Measurements from ENCODE around the gene POPDC2. TPM values are rescaled to one million over a fixed set of nuclear protein-coding genes. Genes with fewer than 3 reads are reported as not detected.
"Not testable (repeated sequence)": the region's sequence is repeated elsewhere in the genome, so short reads cannot be mapped to it uniquely, and the experiment has no call there.

The POPDC2 gene
- total RNA-seq, 2 experiments from 2014 or later, result 1.3 to 2.1 TPM

- H3K4me1 Mint-ChIP-seq (ENCODE audit: low read depth), result no peaks in the 10 kb centered on the region
- POLR2A ChIA-PET, result no interaction called here
- intact Hi-C loops (cut with micrococcal nuclease), result no loop called here
- TF ChIP-seq CTCF (IDR thresholded peaks at IDR 0.05), result peak; percentile 67
- ATAC-seq (no peak), DNase-seq (no peak)
- no peaks in the 10 kb centered on the region for H3K9me3 Mint-ChIP-seq
- peaks cover 4% of the 10 kb centered on the region for H3K27me3 Mint-ChIP-seq
- no peak overlapping the region for H3K27ac Mint-ChIP-seq
- CTCF ChIA-PET, result interaction anchor here (0.7 to 3.8 kb wide), 13 partner anchors 9 to 293 kb away, joined by 3 to 31 read pairs (median 4); partner anchors contain the start of gene CFAP91
- H3K36me3 Mint-ChIP-seq (ENCODE audit: low read depth), result no peaks in the 10 kb centered on the region
- H3K4me3 Mint-ChIP-seq, result no peak overlapping the region
These were observed 29.8 kb upstream of the POPDC2 start for GRCh38 chr3:119690043-119690656.

- H3K4me1 Mint-ChIP-seq (ENCODE audit: low read depth), result no peaks in the 10 kb centered on the region
- H3K27me3 Mint-ChIP-seq, result peaks cover 3% of the 10 kb centered on the region
- H3K4me3 Mint-ChIP-seq, result no peak overlapping the region
- TF ChIP-seq CTCF (IDR thresholded peaks at IDR 0.05), result no peak
- no peak for ATAC-seq
- H3K27ac Mint-ChIP-seq, result no peak overlapping the region
- POLR2A ChIA-PET, result no interaction called here
- CTCF ChIA-PET, result interaction anchor here (0.9 kb wide), 1 partner anchor 13 kb away, joined by 3 read pairs; no protein-coding TSS in a partner anchor
- no peak for DNase-seq
- intact Hi-C loops (cut with micrococcal nuclease), result no loop called here
- no peaks in the 10 kb centered on the region for H3K9me3 Mint-ChIP-seq
- no peaks in the 10 kb centered on the region for H3K36me3 Mint-ChIP-seq (ENCODE audit: low read depth)
These were observed 23.0 kb upstream of the POPDC2 start for GRCh38 chr3:119683421-119683820.

- DNase-seq, result no peak
- Mint-ChIP-seq H3K27me3 (no peaks in the 10 kb centered on the region), H3K27ac (no peak overlapping the region), H3K9me3 (no peaks in the 10 kb centered on the region), H3K4me3 (no peak overlapping the region), H3K36me3 (ENCODE audit: low read depth) (peaks cover 5% of the 10 kb centered on the region), H3K4me1 (ENCODE audit: low read depth) (peaks cover 8% of the 10 kb centered on the region)
- CTCF ChIA-PET, result interaction anchor here (0.6 to 3.2 kb wide), 25 partner anchors 8 to 799 kb away, joined by 3 to 31 read pairs (median 4); partner anchors contain the start of genes ADPRH, TEX55, TIMMDC1 and TMEM39A
- ATAC-seq, result no peak
- POLR2A ChIA-PET, result interaction anchor here (0.9 to 1.0 kb wide), 2 partner anchors 13 to 359 kb away, joined by 3 read pairs; no protein-coding TSS in a partner anchor
- intact Hi-C loops (cut with micrococcal nuclease), result no loop called here
- TF ChIP-seq CTCF (IDR thresholded peaks at IDR 0.05), result peak; percentile 46
These were observed 20.9 kb upstream of the POPDC2 start for GRCh38 chr3:119681279-119681678.

- intact Hi-C loops (cut with micrococcal nuclease), result loop anchor here (10.0 kb wide), 2 partner anchors 215 to 385 kb away; partner anchors contain the start of genes ARHGAP31, POGLUT1 and TMEM39A
- Mint-ChIP-seq H3K27me3 (no peaks in the 10 kb centered on the region), H3K27ac (no peak overlapping the region), H3K4me3 (no peak overlapping the region), H3K36me3 (ENCODE audit: low read depth) (peaks cover 18% of the 10 kb centered on the region), H3K9me3 (no peaks in the 10 kb centered on the region), H3K4me1 (ENCODE audit: low read depth) (peaks cover 22% of the 10 kb centered on the region)
- no peak for TF ChIP-seq CTCF (IDR thresholded peaks at IDR 0.05)
- DNase-seq, result no peak
- CTCF ChIA-PET, result interaction anchor here (1.0 to 3.2 kb wide), 10 partner anchors 11 to 798 kb away, joined by 3 to 31 read pairs (median 7); no protein-coding TSS in a partner anchor
- POLR2A ChIA-PET, result interaction anchor here (0.8 kb wide), 1 partner anchor 357 kb away, joined by 3 read pairs; no protein-coding TSS in a partner anchor
- no peak for ATAC-seq
These were observed 19.5 kb upstream of the POPDC2 start for GRCh38 chr3:119679874-119680273.

- ChIA-PET CTCF (interaction anchor here (1.0 kb wide), 1 partner anchor 72 kb away, joined by 3 read pairs; no protein-coding TSS in a partner anchor), POLR2A (interaction anchor here (2.2 kb wide), 1 partner anchor 14 kb away, joined by 10 read pairs; no protein-coding TSS in a partner anchor)
- DNase-seq, H3K27me3 Mint-ChIP-seq, H3K9me3 Mint-ChIP-seq, H3K27ac Mint-ChIP-seq, ATAC-seq, H3K4me3 Mint-ChIP-seq: not testable (repeated sequence)
- H3K36me3 Mint-ChIP-seq (ENCODE audit: low read depth), result peaks cover 26% of the 10 kb centered on the region
- intact Hi-C loops (cut with micrococcal nuclease), result loop anchor here (10.0 kb wide), 2 partner anchors 213 to 383 kb away; partner anchors contain the start of genes ARHGAP31, POGLUT1 and TMEM39A
- H3K4me1 Mint-ChIP-seq (ENCODE audit: low read depth), result peaks cover 27% of the 10 kb centered on the region
These were observed 17.8 kb upstream of the POPDC2 start for GRCh38 chr3:119678209-119678608.
